A549 (cell line): ENCODE measurements around the gene THSD7A. TPM values are rescaled to one million over a fixed set of nuclear protein-coding genes. Genes with fewer than 3 reads are reported as not detected.

Experiments
- ATAC-seq, 2 experiments: fragments of 200-7000 bp in 1 of 2; fragments of >200 bp in 1 of 2; cut with Nextera tagmentation in 1 of 2; cut with Tn5 transposase in 1 of 2; 3 replicates each; pipeline versions ENCODE4 v1.8.0 to v1.9.1; 2018 to 2020; ENCODE audit warnings: mild to moderate bottlenecking in 1 of 2, moderate library complexity in 1 of 2
- CTCF ChIA-PET: fragments of 300-600 bp; sonication (Branson Sonifier 250); formaldehyde crosslinking; extraction: SDS; loops from one replicate; lab custom pipeline; 2021; ENCODE audit warnings: antibody characterized with exemption, inconsistent platforms; lab: Yijun Ruan, JAX
- POLR2A ChIA-PET: fragments of 350-600 bp; formaldehyde crosslinking; extraction: SDS; loops from one replicate; lab custom pipeline; 2021; ENCODE audit warnings: antibody characterized with exemption, inconsistent platforms; lab: Yijun Ruan, JAX
- DNase-seq, 2 experiments: peaks; one replicate each; pipeline versions ENCODE4 v3.0.0 to v3.0.0-alpha.2; 2011 to 2016; ENCODE audit warnings: low read depth in 1 of 2, low spot score in 1 of 2
- FAIRE-seq: peaks from 2 replicates; lab custom pipeline; 2011; peaks lifted over from hg19 to GRCh38; lab: Jason Lieb, UNC
- H3K27ac ChIP-seq, 2 experiments: fragments of >200 bp; sonication (Bioruptor Twin); formaldehyde crosslinking; 3 replicates each; pipeline ENCODE4 v1.5.1; 2016 to 2017
- H3K4me1 ChIP-seq: fragments of >200 bp; sonication (Bioruptor Twin); formaldehyde crosslinking; 3 replicates; pipeline ENCODE4 v1.6.1; 2016
- H3K4me2 ChIP-seq: fragments of >200 bp; sonication (Bioruptor Twin); formaldehyde crosslinking; 3 replicates; pipeline ENCODE4 v1.6.1; 2016
- H3K4me3 ChIP-seq: fragments of >200 bp; sonication (Bioruptor Twin); formaldehyde crosslinking; 3 replicates; pipeline ENCODE4 v1.5.1; 2016
- H3K9me3 ChIP-seq: fragments of >200 bp; sonication (Bioruptor Twin); formaldehyde crosslinking; 3 replicates; pipeline ENCODE4 v1.6.1; 2016
- CBX2 ChIP-seq: fragments of 200-600 bp; sonication (generic); IDR thresholded peaks from 2 replicates; pipeline ENCODE4 v1.6.1; 2016; ENCODE audit warnings: low read depth, mild to moderate bottlenecking, borderline replicate concordance
- CBX8 ChIP-seq: fragments of 200-600 bp; sonication (generic); IDR thresholded peaks from 2 replicates; pipeline ENCODE4 v1.6.1; 2016
- CHD2 ChIP-seq: fragments of 150-350 bp; IDR thresholded peaks from 2 replicates; pipeline ENCODE4 v1.6.1; 2014; ENCODE audit warnings: low read length; ENCODE audit not compliant: partially characterized antibody
- EHF ChIP-seq: fragments of 250-450 bp; sonication (Bioruptor Pico); IDR thresholded peaks from 2 replicates; pipeline ENCODE4 v1.5.0; 2020; ENCODE audit warnings: mild to moderate bottlenecking
- EP300 ChIP-seq, 2 experiments: fragments of >200 bp; sonication (Bioruptor Twin); formaldehyde crosslinking; IDR thresholded peaks; 2 replicates in 1 of 2; 3 replicates in 1 of 2; pipeline ENCODE4 v1.6.1; 2016 to 2017
- FOSB ChIP-seq: fragments of 250-450 bp; sonication (Bioruptor Pico); IDR thresholded peaks from 2 replicates; pipeline ENCODE4 v1.5.0; 2020; ENCODE audit warnings: mild to moderate bottlenecking, moderate library complexity
- FOXS1 ChIP-seq: fragments of 250-450 bp; sonication (Bioruptor Pico); IDR thresholded peaks from 2 replicates; pipeline ENCODE4 v1.5.0; 2020; ENCODE audit warnings: mild to moderate bottlenecking, moderate library complexity
- HDAC2 ChIP-seq: fragments of 200-600 bp; sonication (generic); IDR thresholded peaks from 2 replicates; pipeline ENCODE4 v1.6.1; 2016
- HES2 ChIP-seq: fragments of >200 bp; sonication (Bioruptor Twin); formaldehyde crosslinking; IDR thresholded peaks from 2 replicates; pipeline ENCODE4 v1.6.1; 2016
- HOXA7 ChIP-seq: fragments of 250-450 bp; sonication (Bioruptor Pico); IDR thresholded peaks from 2 replicates; pipeline ENCODE4 v1.5.0; 2020; ENCODE audit warnings: mild to moderate bottlenecking, moderate library complexity
- HOXB13 ChIP-seq: fragments of 250-450 bp; sonication (Bioruptor Pico); IDR thresholded peaks from 2 replicates; pipeline ENCODE4 v1.5.0; 2020; ENCODE audit warnings: low read depth, mild to moderate bottlenecking, moderate library complexity
- HOXB5 ChIP-seq: fragments of 250-450 bp; sonication (Bioruptor Pico); IDR thresholded peaks from 2 replicates; pipeline ENCODE4 v1.5.0; 2020; ENCODE audit warnings: mild to moderate bottlenecking, moderate library complexity
- JUN ChIP-seq, 2 experiments: fragments of >200 bp; sonication (Bioruptor Twin); formaldehyde crosslinking; IDR thresholded peaks; 2 replicates in 1 of 2; 3 replicates in 1 of 2; pipeline ENCODE4 v1.6.1; 2016 to 2017
- JUNB ChIP-seq: fragments of >200 bp; sonication (Bioruptor Twin); formaldehyde crosslinking; IDR thresholded peaks from 2 replicates; pipeline ENCODE4 v1.6.1; 2016
- KDM5A ChIP-seq: fragments of 200-600 bp; sonication (generic); IDR thresholded peaks from 2 replicates; pipeline ENCODE4 v1.6.1; 2016; ENCODE audit warnings: antibody characterized with exemption, mild to moderate bottlenecking
- MAFK ChIP-seq: fragments of 450-650 bp; IDR thresholded peaks from 2 replicates; pipeline ENCODE4 v1.6.1; 2014; ENCODE audit not compliant: partially characterized antibody
- MAZ ChIP-seq: fragments of 150-350 bp; IDR thresholded peaks from 2 replicates; pipeline ENCODE4 v1.6.1; 2014; ENCODE audit warnings: antibody characterized with exemption, low read depth, low read length, borderline replicate concordance
- NPAS2 ChIP-seq: fragments of 250-450 bp; sonication (Bioruptor Pico); IDR thresholded peaks from 2 replicates; pipeline ENCODE4 v1.8.0; 2022; ENCODE audit warnings: mild to moderate bottlenecking, moderate library complexity, borderline replicate concordance
- NR3C1 ChIP-seq: fragments of >200 bp; sonication (Bioruptor Twin); formaldehyde crosslinking; IDR thresholded peaks from 3 replicates; pipeline ENCODE4 v1.6.1; 2017
- PBX3 ChIP-seq: IDR thresholded peaks from 2 replicates; pipeline ENCODE4 v1.6.1; 2012
- PHF8 ChIP-seq: fragments of 200-600 bp; sonication (generic); IDR thresholded peaks from 2 replicates; pipeline ENCODE4 v1.6.1; 2016; ENCODE audit warnings: low read depth, mild to moderate bottlenecking, antibody characterized with exemption, moderate library complexity, borderline replicate concordance
- POLR2A ChIP-seq: IDR thresholded peaks from 2 replicates; pipeline ENCODE4 v1.6.1; 2012; ENCODE audit warnings: mild to moderate bottlenecking, low read length
- POLR2AphosphoS2 ChIP-seq: conservative IDR thresholded peaks from 2 replicates; pipeline ENCODE4 v1.6.1; 2012; ENCODE audit warnings: low read length, improper control_type of control experiment, inconsistent platforms
- RCOR1 ChIP-seq: fragments of 150-350 bp; IDR thresholded peaks from 2 replicates; pipeline ENCODE4 v1.6.1; 2014; ENCODE audit warnings: antibody characterized with exemption, low read length, low read depth
- REST ChIP-seq: fragments of 200-600 bp; sonication (generic); IDR thresholded peaks from 2 replicates; pipeline ENCODE4 v1.6.1; 2016; ENCODE audit warnings: antibody characterized with exemption, mild to moderate bottlenecking, moderate library complexity
- RNF2 ChIP-seq: fragments of 200-600 bp; sonication (generic); IDR thresholded peaks from 2 replicates; pipeline ENCODE4 v1.6.1; 2016; ENCODE audit warnings: low read depth, mild to moderate bottlenecking, antibody characterized with exemption, moderate library complexity, borderline replicate concordance
- SMC3 ChIP-seq: fragments of >200 bp; sonication (Bioruptor Twin); formaldehyde crosslinking; IDR thresholded peaks from 3 replicates; pipeline ENCODE4 v1.6.1; 2018; ENCODE audit warnings: inconsistent platforms
- SREBF2 ChIP-seq: fragments of 450-650 bp; IDR thresholded peaks from 2 replicates; pipeline ENCODE4 v1.6.1; 2014; ENCODE audit warnings: mild to moderate bottlenecking, moderate library complexity
- TP53 ChIP-seq: fragments of 250-450 bp; sonication (Bioruptor Pico); IDR thresholded peaks from 2 replicates; pipeline ENCODE4 v1.5.0; 2021; ENCODE audit warnings: mild to moderate bottlenecking, moderate library complexity
- ZC3H11A ChIP-seq: fragments of 450-650 bp; IDR thresholded peaks from 2 replicates; pipeline ENCODE4 v1.6.1; 2014; ENCODE audit warnings: antibody characterized with exemption, mild to moderate bottlenecking
- ZNF302 ChIP-seq: fragments of 250-450 bp; sonication (Bioruptor Pico); IDR thresholded peaks from 2 replicates; pipeline ENCODE4 v1.9.0; 2021; ENCODE audit warnings: inconsistent platforms, mild to moderate bottlenecking, moderate library complexity
- WGBS: methylation state at CpG from one replicate; pipeline ENCODE4 v1.1.6; 2017; ENCODE audit errors: missing lambda C conversion rate; 5-methylcytosine and 5-hydroxymethylcytosine counted together
- polyA plus RNA-seq, 4 experiments: library from polyadenylated mRNA; depleted of rRNA in 3 of 4; stranded (reverse); fragments of >200 nt; fragmentation: RNase III in 1 of 4; extraction: RNeasy Plus Mini Kit Qiagen cat#74134 plus additional on column Dnase treatment in 1 of 4; gene quantifications; 2 replicates in 3 of 4; 3 replicates in 1 of 4; pipeline ENCODE4 v1.2.3, GENCODE V29; 2011 to 2017

The THSD7A gene
- polyA plus RNA-seq, 2 of the 4 experiments (the other 2 are of a cell fraction) = 5.7 to 11.8 TPM

GRCh38 chr7:11858622-11859302 is 26.8 kb upstream of the THSD7A start:
- POLR2A ChIA-PET = no interaction called here
- H3K27ac ChIP-seq = no peak overlapping the region
- DNase-seq (no peak), FAIRE-seq (no peak), ATAC-seq (no peak)
- H3K4me3 ChIP-seq = no peak overlapping the region
- TF ChIP-seq NPAS2 (no peak), MAFK (peak; percentile 79)
- no peak overlapping the region for H3K4me2 ChIP-seq
- CTCF ChIA-PET = no interaction called here
- 0 out of 3 replicates have a peak, but pooled peaks cover 3% of the 10 kb centered on the region for H3K9me3 ChIP-seq
- WGBS = 55% methylated on average over 6 of the region's 6 CpGs
- H3K4me1 ChIP-seq = no peaks in the 10 kb centered on the region

GRCh38 chr7:11858026-11858425 is 26.0 kb upstream of the THSD7A start:
- TF ChIP-seq POLR2A (no peak), POLR2AphosphoS2 (no peak), HES2 (no peak), ZC3H11A (no peak), HOXB13 (CRISPR knock-in tag) (no peak), FOXS1 (CRISPR knock-in tag) (no peak), HOXA7 (CRISPR knock-in tag) (no peak), ZNF302 (CRISPR knock-in tag) (no peak), RCOR1 (no peak), JUN (IDR thresholded peaks at IDR 0.05) (no peak), KDM5A (no peak), JUNB (no peak), HDAC2 (no peak), NR3C1 (no peak), RNF2 (no peak), NPAS2 (no peak), REST (no peak), PHF8 (no peak), TP53 (CRISPR knock-in tag) (no peak)
- ATAC-seq = no peak
- H3K4me1 ChIP-seq = no peaks in the 10 kb centered on the region
- 66% methylated on average over 2 of the region's 2 CpGs for WGBS
- no peak overlapping the region for H3K27ac ChIP-seq
- FAIRE-seq = no peak
- H3K9me3 ChIP-seq = 0 out of 3 replicates have a peak, but pooled peaks cover 3% of the 10 kb centered on the region
- H3K4me3 ChIP-seq = no peak overlapping the region
- ChIA-PET POLR2A (no interaction called here), CTCF (no interaction called here)
- DNase-seq = no peak
- no peak overlapping the region for H3K4me2 ChIP-seq

- H3K27ac ChIP-seq = no peak overlapping the region
- ATAC-seq = no peak
- 71% methylated on average over 3 of the region's 3 CpGs for WGBS
Observed at GRCh38 chr7:11848251-11848650, 16.3 kb upstream of the THSD7A start.

More at GRCh38 chr7:11848251-11848650, 16.3 kb upstream of the THSD7A start:
- H3K4me2 ChIP-seq = peak overlapping the region; percentile 36
- H3K9me3 ChIP-seq = 0 out of 3 replicates have a peak, but pooled peaks cover 2% of the 10 kb centered on the region
- FAIRE-seq (peak; percentile 13), DNase-seq (no peak)
- CTCF ChIA-PET = no interaction called here
- H3K4me1 ChIP-seq = no peaks in the 10 kb centered on the region
- H3K4me3 ChIP-seq = no peak overlapping the region
- TF ChIP-seq PBX3 (no peak), POLR2AphosphoS2 (no peak), CBX2 (no peak), JUN (IDR thresholded peaks at IDR 0.05) (no peak), CHD2 (no peak), EHF (CRISPR knock-in tag) (no peak), CBX8 (no peak), HOXB5 (no peak), MAZ (no peak), EP300 (IDR thresholded peaks at IDR 0.05) (no peak), SMC3 (no peak), TP53 (CRISPR knock-in tag) (no peak), FOSB (CRISPR knock-in tag) (no peak), SREBF2 (no peak), MAFK (no peak)
- POLR2A ChIA-PET = no interaction called here
